SK-N-MC (cell line): ENCODE data around the gene BAHD1.

Source experiments
- DNase-seq: peaks from one replicate; pipeline ENCODE4 v3.0.0-alpha.2; 2011; ENCODE audit warnings: low read depth, low spot score
- H3K27ac ChIP-seq: fragments of 200-600 bp; sonication (generic); 2 replicates; pipeline ENCODE4 v1.5.1; 2016; ENCODE audit warnings: mixed run types
- H3K36me3 ChIP-seq: fragments of 200-600 bp; sonication (generic); 2 replicates; pipeline ENCODE4 v1.6.1; 2017; ENCODE audit warnings: antibody characterized with exemption, low read length, mixed read lengths; ENCODE audit not compliant: insufficient read depth
- H3K4me3 ChIP-seq: fragments of 200-600 bp; sonication (generic); 2 replicates; pipeline ENCODE4 v1.5.1; 2016
- H3K9ac ChIP-seq: fragments of 200-600 bp; sonication (generic); 2 replicates; pipeline ENCODE4 v1.8.0; 2017; ENCODE audit warnings: mixed run types, mixed read lengths; ENCODE audit not compliant: insufficient read length
- H3K9me3 ChIP-seq: fragments of 200-600 bp; sonication (generic); 2 replicates; pipeline ENCODE4 v1.6.1; 2017; ENCODE audit warnings: low read depth, mild to moderate bottlenecking, antibody characterized with exemption, low read length, moderate library complexity, mixed read lengths
- EZH2 ChIP-seq: fragments of 200-600 bp; sonication (generic); IDR thresholded peaks from one replicate; pipeline ENCODE4 v1.6.1; 2017; ENCODE audit warnings: antibody characterized with exemption
- FOXP2 ChIP-seq: optimal IDR thresholded peaks from 2 replicates; pipeline ENCODE3; 2011; ENCODE audit warnings: mild to moderate bottlenecking, moderate library complexity; ENCODE audit not compliant: insufficient read depth; ENCODE audit errors: extremely low read length, control extremely low read depth
- POLR2AphosphoS5 ChIP-seq: IDR thresholded peaks from 2 replicates; pipeline ENCODE4 v1.6.1; 2012; ENCODE audit warnings: mild to moderate bottlenecking, low read depth, low read length, borderline replicate concordance

Gene BAHD1

DNA sequence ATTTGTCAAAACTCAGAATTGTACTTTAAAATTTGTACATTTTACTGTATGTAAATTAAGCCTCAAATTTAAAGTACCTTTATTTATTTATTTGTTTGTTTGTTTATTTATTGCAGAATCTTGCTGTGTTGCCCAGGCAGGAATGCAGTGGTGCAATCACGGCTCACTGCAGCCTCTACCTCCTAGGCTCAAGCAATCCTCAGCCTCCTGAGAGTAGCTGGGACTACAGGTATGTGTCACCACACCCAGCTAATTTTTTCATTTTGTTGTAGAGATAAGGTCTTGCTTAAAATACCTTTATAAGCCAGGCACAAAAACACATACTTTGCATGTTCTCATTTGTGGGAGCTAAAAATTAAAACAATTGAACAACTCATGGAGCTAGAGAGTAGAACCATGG, 67.5 kb downstream of the BAHD1 start:
- Histone ChIP-seq H3K27ac (no peak overlapping the region), H3K36me3 (no peaks in the 10 kb centered on the region), H3K4me3 (no peak overlapping the region), H3K9ac (no peak overlapping the region), H3K9me3 (no peaks in the 10 kb centered on the region)
- TF ChIP-seq FOXP2 (no peak), EZH2 (no peak), POLR2AphosphoS5 (no peak)
- no peak for DNase-seq

DNA sequence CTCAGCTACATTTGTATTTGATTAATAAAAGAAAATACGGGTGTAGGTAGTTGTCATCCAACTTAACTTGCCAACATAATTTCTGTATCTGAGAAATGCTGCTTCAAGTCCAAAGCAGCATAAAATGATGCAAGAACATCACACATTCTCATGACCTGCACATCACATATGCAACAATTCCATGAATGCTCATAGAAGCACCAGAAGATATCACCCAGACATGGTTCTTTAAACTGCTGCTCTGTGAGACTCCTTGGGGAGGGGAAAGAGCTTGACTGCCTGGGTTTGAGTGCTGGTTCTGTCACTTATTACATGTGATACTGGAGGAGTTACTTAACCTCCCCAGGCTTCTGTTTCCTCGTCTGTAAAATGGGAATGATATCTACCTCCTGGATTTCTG, 69.4 kb downstream of the BAHD1 start:
- TF ChIP-seq FOXP2 (no peak), EZH2 (no peak), POLR2AphosphoS5 (no peak)
- H3K9ac ChIP-seq, result no peak overlapping the region
- no peak overlapping the region for H3K27ac ChIP-seq
- DNase-seq, result no peak
- no peaks in the 10 kb centered on the region for H3K36me3 ChIP-seq
- no peaks in the 10 kb centered on the region for H3K9me3 ChIP-seq
- no peak overlapping the region for H3K4me3 ChIP-seq

DNA sequence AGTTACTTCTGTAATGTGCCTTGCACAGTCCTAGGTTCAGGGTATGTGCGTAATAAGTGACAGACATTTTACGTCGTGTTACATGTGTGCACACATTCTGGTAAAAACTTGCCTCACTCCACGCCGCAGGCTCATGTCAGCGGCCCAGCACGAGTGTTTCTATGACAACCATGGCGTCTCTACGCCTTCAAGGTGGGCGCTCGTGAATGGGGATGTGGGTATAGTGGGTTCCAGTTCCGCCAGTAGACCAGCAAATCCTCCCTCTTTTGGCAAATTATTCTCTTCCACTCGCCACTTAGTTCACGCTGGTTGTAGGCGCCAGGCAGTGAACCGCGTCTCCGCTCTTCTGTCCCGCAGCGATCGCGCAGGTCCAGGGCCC, 70.3 kb downstream of the BAHD1 start:
- Histone ChIP-seq H3K9ac (no peak overlapping the region), H3K36me3 (no peaks in the 10 kb centered on the region), H3K27ac (no peak overlapping the region), H3K4me3 (no peak overlapping the region), H3K9me3 (no peaks in the 10 kb centered on the region)
- no peak for DNase-seq
- TF ChIP-seq EZH2, result no peak
- no peak for TF ChIP-seq FOXP2
- no peak for TF ChIP-seq POLR2AphosphoS5

DNA sequence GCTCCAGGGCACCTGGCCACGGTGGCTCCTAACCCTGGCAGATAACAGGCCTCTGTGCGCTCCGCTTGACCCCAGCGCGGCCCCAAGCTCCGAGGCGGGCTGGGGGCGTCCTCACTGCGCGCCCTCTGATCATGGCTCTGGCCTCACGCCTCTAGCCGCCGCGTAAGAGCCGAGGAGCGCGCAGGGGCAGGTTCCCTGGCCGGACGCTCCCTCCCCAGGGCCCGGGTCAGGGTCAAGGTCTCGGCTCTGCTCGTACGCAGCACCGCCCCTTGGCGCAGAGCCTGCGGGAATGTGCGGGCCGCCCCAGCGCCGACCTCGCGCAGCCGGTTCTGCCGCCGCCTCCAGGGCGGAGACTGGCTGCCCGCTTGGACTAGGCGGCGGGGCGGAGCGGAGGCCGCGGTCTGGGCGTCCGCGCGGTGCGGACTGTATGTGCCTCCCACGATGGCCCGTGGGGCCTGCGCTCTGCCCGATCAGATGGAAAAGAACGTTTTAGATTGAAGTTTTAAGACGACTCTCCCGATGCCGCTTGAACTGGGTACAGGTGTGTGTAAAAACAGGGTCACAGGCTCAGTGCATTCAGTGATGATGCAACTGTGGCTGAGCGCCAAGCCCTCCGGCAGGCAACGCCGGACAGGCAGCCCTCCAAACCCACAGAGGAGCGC, 70.8 kb downstream of the BAHD1 start:
- no peak overlapping the region for H3K27ac ChIP-seq
- DNase-seq, result no peak
- no peaks in the 10 kb centered on the region for H3K9me3 ChIP-seq
- TF ChIP-seq FOXP2 (no peak), POLR2AphosphoS5 (no peak), EZH2 (no peak)
- no peaks in the 10 kb centered on the region for H3K36me3 ChIP-seq
- no peak overlapping the region for H3K4me3 ChIP-seq
- H3K9ac ChIP-seq, result no peak overlapping the region

DNA sequence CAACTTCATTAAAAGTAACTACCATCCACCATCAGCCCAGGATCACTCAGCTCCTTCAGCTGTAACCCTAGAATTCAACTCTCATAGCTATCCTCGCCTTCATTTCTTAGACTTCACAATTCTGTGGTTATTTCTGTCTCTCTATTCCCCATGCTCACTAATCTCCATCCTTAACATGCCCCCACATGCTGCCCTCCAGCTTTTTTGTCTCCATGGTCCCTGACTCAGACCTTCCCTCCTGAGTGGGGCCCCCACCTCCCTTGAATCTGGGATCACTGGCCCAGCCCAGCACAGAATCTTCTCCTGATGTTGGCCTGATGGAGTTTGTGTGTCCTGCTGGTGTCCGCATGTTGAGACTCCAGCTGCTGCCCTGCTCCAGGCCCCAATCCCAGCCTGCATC, 71.7 kb downstream of the BAHD1 start:
- DNase-seq, result no peak
- H3K4me3 ChIP-seq, result no peak overlapping the region
- no peaks in the 10 kb centered on the region for H3K36me3 ChIP-seq
- TF ChIP-seq EZH2, result no peak
- TF ChIP-seq FOXP2, result no peak
- no peak for TF ChIP-seq POLR2AphosphoS5
- H3K9me3 ChIP-seq, result no peaks in the 10 kb centered on the region
- no peak overlapping the region for H3K9ac ChIP-seq
- no peak overlapping the region for H3K27ac ChIP-seq

DNA sequence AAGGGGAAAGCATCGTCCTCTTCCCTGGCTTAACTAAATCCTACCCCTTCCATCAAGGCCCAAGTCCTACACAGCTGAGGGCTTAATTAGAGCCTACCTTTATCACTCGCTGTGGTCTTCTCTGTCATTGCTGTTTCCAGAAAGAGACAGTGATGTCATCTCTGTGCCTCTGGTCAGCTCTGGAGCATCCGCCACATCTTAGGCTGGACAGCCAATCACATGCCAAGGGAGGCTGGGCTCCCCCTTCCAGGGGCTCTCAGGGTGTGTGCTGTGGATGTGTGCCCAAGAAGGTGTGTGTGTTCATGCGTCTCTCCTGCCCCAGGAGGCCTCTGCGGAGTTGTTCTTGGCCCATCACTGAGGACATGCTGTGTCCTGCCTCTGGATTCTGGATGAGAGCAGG, 72.9 kb downstream of the BAHD1 start:
- H3K9ac ChIP-seq, result no peak overlapping the region
- H3K9me3 ChIP-seq, result no peaks in the 10 kb centered on the region
- H3K27ac ChIP-seq, result no peak overlapping the region
- DNase-seq, result no peak
- H3K36me3 ChIP-seq, result no peaks in the 10 kb centered on the region
- H3K4me3 ChIP-seq, result no peak overlapping the region
- TF ChIP-seq FOXP2 (no peak), POLR2AphosphoS5 (no peak), EZH2 (no peak)

DNA sequence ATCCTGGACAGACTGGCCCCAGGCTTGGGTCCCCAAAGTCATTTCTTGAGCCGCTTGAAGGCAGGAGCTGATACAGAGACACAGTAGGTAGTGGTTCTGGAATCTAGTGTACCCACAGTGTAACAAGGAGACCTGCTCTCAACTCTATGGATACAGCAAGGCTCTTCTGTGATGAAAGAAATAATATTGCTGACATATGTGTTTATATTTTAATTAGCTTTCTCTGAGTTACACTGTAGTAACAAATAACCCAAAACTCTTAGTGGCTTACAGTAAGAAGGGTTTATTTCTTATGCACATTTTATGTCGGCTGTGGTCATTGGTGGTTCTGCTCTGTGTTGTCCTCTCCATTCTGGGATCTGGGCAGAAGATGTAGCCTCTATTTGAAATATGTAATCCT, 75.6 kb downstream of the BAHD1 start:
- TF ChIP-seq EZH2, result no peak
- no peak for TF ChIP-seq POLR2AphosphoS5
- no peak for TF ChIP-seq FOXP2
- Histone ChIP-seq H3K4me3 (no peak overlapping the region), H3K9me3 (no peaks in the 10 kb centered on the region), H3K27ac (no peak overlapping the region), H3K36me3 (no peaks in the 10 kb centered on the region), H3K9ac (no peak overlapping the region)
- DNase-seq, result no peak
